Measurements from ENCODE around the gene NEDD8. TPM values are rescaled to one million over a fixed set of nuclear protein-coding genes. Genes with fewer than 3 reads are reported as not detected.
"Not testable (repeated sequence)": the region's sequence is repeated elsewhere in the genome, so short reads cannot be mapped to it uniquely, and the experiment has no call there.

Gene NEDD8
- total and polyA plus RNA-seq, 2 experiments from 2014 or later: 130 to 418 TPM

DNA sequence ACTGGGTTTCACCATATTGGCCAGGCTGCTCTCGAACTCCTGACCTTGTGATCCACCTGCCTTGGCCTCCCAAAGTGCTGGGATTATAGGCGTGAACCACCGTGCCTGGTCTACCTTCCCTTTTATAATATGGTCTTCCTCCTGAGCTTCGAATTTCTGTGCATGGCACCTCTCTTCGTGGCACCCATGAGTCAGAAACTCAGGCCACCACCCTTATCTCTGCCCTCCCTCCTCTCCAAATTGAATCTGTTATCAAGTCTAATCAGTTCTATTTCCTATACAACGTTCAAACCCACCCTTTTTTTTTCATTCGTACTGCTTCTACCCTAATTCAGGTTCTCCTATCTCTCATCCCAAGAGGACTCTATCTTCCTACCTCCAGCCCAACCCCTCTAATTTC, 15.3 kb upstream of the NEDD8 start (continued):
- TF ChIP-seq, protein P1, sequence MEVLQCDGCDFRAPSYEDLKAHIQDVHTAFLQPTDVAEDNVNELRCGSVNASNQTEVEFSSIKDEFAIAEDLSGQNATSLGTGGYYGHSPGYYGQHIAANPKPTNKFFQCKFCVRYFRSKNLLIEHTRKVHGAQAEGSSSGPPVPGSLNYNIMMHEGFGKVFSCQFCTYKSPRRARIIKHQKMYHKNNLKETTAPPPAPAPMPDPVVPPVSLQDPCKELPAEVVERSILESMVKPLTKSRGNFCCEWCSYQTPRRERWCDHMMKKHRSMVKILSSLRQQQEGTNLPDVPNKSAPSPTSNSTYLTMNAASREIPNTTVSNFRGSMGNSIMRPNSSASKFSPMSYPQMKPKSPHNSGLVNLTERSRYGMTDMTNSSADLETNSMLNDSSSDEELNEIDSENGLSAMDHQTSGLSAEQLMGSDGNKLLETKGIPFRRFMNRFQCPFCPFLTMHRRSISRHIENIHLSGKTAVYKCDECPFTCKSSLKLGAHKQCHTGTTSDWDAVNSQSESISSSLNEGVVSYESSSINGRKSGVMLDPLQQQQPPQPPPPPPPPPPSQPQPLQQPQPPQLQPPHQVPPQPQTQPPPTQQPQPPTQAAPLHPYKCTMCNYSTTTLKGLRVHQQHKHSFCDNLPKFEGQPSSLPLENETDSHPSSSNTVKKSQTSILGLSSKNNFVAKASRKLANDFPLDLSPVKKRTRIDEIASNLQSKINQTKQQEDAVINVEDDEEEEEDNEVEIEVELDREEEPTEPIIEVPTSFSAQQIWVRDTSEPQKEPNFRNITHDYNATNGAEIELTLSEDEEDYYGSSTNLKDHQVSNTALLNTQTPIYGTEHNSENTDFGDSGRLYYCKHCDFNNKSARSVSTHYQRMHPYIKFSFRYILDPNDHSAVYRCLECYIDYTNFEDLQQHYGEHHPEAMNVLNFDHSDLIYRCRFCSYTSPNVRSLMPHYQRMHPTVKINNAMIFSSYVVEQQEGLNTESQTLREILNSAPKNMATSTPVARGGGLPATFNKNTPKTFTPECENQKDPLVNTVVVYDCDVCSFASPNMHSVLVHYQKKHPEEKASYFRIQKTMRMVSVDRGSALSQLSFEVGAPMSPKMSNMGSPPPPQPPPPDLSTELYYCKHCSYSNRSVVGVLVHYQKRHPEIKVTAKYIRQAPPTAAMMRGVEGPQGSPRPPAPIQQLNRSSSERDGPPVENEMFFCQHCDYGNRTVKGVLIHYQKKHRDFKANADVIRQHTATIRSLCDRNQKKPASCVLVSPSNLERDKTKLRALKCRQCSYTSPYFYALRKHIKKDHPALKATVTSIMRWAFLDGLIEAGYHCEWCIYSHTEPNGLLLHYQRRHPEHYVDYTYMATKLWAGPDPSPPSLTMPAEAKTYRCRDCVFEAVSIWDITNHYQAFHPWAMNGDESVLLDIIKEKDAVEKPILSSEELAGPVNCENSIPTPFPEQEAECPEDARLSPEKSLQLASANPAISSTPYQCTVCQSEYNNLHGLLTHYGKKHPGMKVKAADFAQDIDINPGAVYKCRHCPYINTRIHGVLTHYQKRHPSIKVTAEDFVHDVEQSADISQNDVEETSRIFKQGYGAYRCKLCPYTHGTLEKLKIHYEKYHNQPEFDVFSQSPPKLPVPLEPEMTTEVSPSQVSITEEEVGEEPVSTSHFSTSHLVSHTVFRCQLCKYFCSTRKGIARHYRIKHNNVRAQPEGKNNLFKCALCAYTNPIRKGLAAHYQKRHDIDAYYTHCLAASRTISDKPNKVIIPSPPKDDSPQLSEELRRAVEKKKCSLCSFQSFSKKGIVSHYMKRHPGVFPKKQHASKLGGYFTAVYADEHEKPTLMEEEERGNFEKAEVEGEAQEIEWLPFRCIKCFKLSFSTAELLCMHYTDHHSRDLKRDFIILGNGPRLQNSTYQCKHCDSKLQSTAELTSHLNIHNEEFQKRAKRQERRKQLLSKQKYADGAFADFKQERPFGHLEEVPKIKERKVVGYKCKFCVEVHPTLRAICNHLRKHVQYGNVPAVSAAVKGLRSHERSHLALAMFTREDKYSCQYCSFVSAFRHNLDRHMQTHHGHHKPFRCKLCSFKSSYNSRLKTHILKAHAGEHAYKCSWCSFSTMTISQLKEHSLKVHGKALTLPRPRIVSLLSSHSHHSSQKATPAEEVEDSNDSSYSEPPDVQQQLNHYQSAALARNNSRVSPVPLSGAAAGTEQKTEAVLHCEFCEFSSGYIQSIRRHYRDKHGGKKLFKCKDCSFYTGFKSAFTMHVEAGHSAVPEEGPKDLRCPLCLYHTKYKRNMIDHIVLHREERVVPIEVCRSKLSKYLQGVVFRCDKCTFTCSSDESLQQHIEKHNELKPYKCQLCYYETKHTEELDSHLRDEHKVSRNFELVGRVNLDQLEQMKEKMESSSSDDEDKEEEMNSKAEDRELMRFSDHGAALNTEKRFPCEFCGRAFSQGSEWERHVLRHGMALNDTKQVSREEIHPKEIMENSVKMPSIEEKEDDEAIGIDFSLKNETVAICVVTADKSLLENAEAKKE (CRISPR knock-in tag; IDR thresholded peaks at IDR 0.05): no peak
- TF ChIP-seq CREB1 (CRISPR knock-in tag; IDR thresholded peaks at IDR 0.05; ENCODE audit: low read depth): no peak

DNA sequence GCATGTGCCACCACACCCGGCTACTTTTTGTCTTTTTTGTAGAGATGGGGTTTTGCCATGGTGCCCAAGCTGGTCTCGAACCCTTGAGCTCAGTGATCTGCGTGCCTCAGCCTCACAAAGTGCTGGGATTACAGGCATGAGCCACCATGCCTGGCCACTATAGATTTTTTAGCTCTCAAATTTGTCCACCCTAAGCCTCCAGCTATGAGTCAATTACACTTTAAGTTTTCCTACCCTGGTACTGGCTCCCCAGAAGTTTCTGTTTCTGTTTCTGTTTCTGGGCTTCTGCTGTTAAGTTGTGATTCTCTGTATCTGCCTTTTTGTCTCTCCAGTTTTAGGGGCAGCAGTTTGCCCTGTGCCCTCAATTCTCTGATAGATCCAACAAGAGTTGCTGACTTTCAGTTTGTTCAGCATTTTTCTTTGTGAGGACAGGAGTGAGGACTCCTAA, 14.6 kb upstream of the NEDD8 start:
- Histone ChIP-seq H3K27ac (ENCODE audit: low read depth) (no peak overlapping the region), H3K4me3 (no peak overlapping the region), H3K9me2 (ENCODE audit: insufficient read depth) (no peaks in the 10 kb centered on the region), H3K4me1 (ENCODE audit: insufficient read depth) (peaks cover 7% of the 10 kb centered on the region), H3K4me2 (no peak overlapping the region), H3K36me3 (ENCODE audit: insufficient read depth) (no peaks in the 10 kb centered on the region), H4K20me1 (replicated peaks; ENCODE audit: insufficient read depth) (no peaks in the 10 kb centered on the region), H3K27me3 (ENCODE audit: insufficient read depth) (peaks cover 3% of the 10 kb centered on the region; the same call in 1 of the 2 replicates), H2AFZ (no peak overlapping the region), H3F3A (replicated peaks; ENCODE audit: low read depth) (peaks cover 8% of the 10 kb centered on the region), H3K79me2 (replicated peaks; ENCODE audit: insufficient read depth) (no peaks in the 10 kb centered on the region)
- Mint-ChIP-seq H3K4me1 (peaks cover 6% of the 10 kb centered on the region), H3K27me3 (ENCODE audit: insufficient read depth, low read depth, poor library complexity) (peaks cover 22% of the 10 kb centered on the region), H3K4me3 (no peak overlapping the region), H3K9me3 (no peaks in the 10 kb centered on the region), H3K27ac (no peak overlapping the region), H3K36me3 (ENCODE audit: low read depth) (peaks cover 3% of the 10 kb centered on the region; the same call in 1 of the 3 replicates)
- DNase-seq (ENCODE audit: low spot score) (no peak), ATAC-seq (no peak)
- TF ChIP-seq, protein P2, sequence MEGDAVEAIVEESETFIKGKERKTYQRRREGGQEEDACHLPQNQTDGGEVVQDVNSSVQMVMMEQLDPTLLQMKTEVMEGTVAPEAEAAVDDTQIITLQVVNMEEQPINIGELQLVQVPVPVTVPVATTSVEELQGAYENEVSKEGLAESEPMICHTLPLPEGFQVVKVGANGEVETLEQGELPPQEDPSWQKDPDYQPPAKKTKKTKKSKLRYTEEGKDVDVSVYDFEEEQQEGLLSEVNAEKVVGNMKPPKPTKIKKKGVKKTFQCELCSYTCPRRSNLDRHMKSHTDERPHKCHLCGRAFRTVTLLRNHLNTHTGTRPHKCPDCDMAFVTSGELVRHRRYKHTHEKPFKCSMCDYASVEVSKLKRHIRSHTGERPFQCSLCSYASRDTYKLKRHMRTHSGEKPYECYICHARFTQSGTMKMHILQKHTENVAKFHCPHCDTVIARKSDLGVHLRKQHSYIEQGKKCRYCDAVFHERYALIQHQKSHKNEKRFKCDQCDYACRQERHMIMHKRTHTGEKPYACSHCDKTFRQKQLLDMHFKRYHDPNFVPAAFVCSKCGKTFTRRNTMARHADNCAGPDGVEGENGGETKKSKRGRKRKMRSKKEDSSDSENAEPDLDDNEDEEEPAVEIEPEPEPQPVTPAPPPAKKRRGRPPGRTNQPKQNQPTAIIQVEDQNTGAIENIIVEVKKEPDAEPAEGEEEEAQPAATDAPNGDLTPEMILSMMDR (conservative IDR thresholded peaks at IDR 0.05; ENCODE audit: low read depth in 2 of 2): no peak
- no peak for TF ChIP-seq ZNF114 (CRISPR knock-in tag; IDR thresholded peaks at IDR 0.05)
- no peak for TF ChIP-seq STAT1 (IDR thresholded peaks at IDR 0.05; ENCODE audit: unreplicated experiment)
- TF ChIP-seq, protein P3, sequence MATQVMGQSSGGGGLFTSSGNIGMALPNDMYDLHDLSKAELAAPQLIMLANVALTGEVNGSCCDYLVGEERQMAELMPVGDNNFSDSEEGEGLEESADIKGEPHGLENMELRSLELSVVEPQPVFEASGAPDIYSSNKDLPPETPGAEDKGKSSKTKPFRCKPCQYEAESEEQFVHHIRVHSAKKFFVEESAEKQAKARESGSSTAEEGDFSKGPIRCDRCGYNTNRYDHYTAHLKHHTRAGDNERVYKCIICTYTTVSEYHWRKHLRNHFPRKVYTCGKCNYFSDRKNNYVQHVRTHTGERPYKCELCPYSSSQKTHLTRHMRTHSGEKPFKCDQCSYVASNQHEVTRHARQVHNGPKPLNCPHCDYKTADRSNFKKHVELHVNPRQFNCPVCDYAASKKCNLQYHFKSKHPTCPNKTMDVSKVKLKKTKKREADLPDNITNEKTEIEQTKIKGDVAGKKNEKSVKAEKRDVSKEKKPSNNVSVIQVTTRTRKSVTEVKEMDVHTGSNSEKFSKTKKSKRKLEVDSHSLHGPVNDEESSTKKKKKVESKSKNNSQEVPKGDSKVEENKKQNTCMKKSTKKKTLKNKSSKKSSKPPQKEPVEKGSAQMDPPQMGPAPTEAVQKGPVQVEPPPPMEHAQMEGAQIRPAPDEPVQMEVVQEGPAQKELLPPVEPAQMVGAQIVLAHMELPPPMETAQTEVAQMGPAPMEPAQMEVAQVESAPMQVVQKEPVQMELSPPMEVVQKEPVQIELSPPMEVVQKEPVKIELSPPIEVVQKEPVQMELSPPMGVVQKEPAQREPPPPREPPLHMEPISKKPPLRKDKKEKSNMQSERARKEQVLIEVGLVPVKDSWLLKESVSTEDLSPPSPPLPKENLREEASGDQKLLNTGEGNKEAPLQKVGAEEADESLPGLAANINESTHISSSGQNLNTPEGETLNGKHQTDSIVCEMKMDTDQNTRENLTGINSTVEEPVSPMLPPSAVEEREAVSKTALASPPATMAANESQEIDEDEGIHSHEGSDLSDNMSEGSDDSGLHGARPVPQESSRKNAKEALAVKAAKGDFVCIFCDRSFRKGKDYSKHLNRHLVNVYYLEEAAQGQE (IDR thresholded peaks at IDR 0.05; ENCODE audit: unreplicated experiment): no peak
- TF ChIP-seq EZH2phosphoT487 (IDR thresholded peaks at IDR 0.05; ENCODE audit: unreplicated experiment): no peak
- TF ChIP-seq POLR2AphosphoS5 (IDR thresholded peaks at IDR 0.05; ENCODE audit: low read depth): no peak
- TF ChIP-seq NANOG (IDR thresholded peaks at IDR 0.05; ENCODE audit: borderline replicate concordance): no peak

DNA sequence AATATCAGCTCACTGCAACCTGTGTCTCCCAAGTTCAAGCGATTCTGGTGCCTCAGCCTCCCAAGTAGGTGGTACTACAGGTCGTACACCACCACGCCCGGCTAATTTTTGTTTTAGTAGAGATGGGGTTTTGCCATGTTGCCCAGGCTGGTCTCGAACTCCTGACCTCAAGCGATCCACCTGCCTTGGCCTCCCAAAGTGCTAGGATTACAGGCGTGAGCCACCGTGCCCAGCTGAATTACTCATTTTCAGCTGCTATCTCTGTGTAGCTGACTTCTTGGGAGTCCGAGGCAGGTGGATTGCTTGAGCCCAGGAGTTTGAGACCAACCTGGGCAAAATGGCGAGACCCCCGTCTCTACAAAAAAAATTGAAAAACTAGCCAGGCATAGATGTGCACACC, 13.2 kb upstream of the NEDD8 start:
- ATAC-seq; H3K27ac Mint-ChIP-seq; H3K9me3 Mint-ChIP-seq; H3K79me2 ChIP-seq (replicated peaks; ENCODE audit: insufficient read depth); H3K4me2 ChIP-seq; H3K27me3 ChIP-seq (ENCODE audit: insufficient read depth); H3K9me2 ChIP-seq (ENCODE audit: insufficient read depth); H3K36me3 ChIP-seq (ENCODE audit: insufficient read depth); H3K4me1 Mint-ChIP-seq; H3K27ac ChIP-seq (ENCODE audit: low read depth); H3K36me3 Mint-ChIP-seq (ENCODE audit: low read depth); DNase-seq (ENCODE audit: low spot score); H2AFZ ChIP-seq; H4K20me1 ChIP-seq (replicated peaks; ENCODE audit: insufficient read depth); H3K4me3 ChIP-seq; H3K4me3 Mint-ChIP-seq: not testable (repeated sequence)
- H3K27me3 Mint-ChIP-seq (ENCODE audit: insufficient read depth, low read depth, poor library complexity): peaks cover 19% of the 10 kb centered on the region
- H3K4me1 ChIP-seq (ENCODE audit: insufficient read depth): peaks cover 10% of the 10 kb centered on the region
- peaks cover 11% of the 10 kb centered on the region for H3F3A ChIP-seq (replicated peaks; ENCODE audit: low read depth)

All from GM23338 (cell line).